Measurements from ENCODE around the gene KYNU.

The KYNU gene

DNA sequence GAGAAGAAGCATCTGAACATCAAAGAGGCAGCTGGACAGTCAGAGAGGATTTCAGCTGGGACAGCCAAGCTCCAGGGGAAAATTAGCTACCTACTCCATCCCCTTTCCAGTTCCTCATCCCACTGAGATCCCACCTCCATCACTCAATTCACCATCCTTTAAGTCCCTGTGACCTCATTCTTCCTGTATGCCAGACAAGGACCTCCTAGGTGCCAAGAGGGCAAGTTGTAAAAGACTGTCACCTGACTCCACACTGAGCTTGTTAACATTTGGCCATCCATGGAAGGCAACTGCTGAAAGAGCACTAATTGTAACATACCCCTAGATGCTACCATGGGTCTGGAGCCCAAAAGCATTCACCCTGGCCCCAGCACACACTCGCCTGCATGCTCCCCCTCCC, 97.8 kb downstream of the KYNU start:
- H3K27me3 ChIP-seq (replicated peaks; ENCODE audit: control insufficient read depth, insufficient read depth, low read length): no peaks in the 10 kb centered on the region
- H3K4me3 ChIP-seq (replicated peaks; ENCODE audit: low read depth, low read length): no peak overlapping the region

DNA sequence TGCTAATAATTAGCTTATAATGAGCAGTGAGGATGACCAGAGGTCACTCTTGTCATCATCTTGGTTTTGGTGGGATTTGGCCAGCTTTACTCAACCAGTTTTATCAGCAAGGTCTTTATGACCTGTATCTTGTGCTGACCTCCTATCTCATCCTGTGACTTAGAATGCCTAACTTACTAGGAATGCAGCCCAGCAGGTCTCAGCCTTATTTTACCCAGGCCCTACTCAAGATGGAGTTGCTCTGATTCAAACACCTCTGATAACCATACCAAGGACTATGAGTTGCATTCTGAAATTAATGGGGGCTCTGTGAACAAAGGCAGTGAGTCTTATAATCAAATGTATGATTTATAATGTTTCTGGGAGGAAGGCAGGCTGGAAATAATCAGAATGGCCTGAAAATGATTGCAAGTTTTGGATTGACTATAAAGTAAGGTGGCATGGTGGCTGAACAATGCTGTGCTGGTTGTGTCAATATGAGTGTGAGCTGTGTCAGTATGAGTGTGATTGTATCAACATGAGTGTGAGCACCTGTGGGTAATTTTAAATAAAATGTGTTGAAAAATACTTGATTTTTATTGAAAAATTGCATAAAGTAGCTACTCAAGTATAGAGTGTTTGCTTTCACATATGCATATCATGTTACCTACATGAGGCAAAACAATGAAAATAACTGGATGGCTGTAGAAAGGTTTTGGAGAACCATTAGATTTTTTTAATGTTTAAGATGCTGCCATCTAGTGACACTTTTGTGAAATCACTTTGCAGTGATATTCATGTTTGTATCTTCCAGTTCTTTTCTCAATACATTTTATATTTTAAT, 103.0 kb downstream of the KYNU start:
- TF ChIP-seq, protein P1, sequence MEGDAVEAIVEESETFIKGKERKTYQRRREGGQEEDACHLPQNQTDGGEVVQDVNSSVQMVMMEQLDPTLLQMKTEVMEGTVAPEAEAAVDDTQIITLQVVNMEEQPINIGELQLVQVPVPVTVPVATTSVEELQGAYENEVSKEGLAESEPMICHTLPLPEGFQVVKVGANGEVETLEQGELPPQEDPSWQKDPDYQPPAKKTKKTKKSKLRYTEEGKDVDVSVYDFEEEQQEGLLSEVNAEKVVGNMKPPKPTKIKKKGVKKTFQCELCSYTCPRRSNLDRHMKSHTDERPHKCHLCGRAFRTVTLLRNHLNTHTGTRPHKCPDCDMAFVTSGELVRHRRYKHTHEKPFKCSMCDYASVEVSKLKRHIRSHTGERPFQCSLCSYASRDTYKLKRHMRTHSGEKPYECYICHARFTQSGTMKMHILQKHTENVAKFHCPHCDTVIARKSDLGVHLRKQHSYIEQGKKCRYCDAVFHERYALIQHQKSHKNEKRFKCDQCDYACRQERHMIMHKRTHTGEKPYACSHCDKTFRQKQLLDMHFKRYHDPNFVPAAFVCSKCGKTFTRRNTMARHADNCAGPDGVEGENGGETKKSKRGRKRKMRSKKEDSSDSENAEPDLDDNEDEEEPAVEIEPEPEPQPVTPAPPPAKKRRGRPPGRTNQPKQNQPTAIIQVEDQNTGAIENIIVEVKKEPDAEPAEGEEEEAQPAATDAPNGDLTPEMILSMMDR (IDR thresholded peaks at IDR 0.05; ENCODE audit: insufficient read depth, low read length, poor library complexity, severe bottlenecking): peak; percentile 44
- Histone ChIP-seq H3K27me3 (replicated peaks; ENCODE audit: control insufficient read depth, insufficient read depth, low read length) (no peaks in the 10 kb centered on the region), H3K36me3 (ENCODE audit: control insufficient read depth, insufficient read depth, low read length) (no peaks in the 10 kb centered on the region; the same call in 1 of the 2 replicates), H3K4me3 (replicated peaks; ENCODE audit: low read depth, low read length) (no peak overlapping the region)
- DNase-seq (ENCODE audit: extremely low read depth, insufficient read length): no peak

More for the DNA sequence above, 97.8 kb downstream of the KYNU start:
- TF ChIP-seq, protein P1 (IDR thresholded peaks at IDR 0.05; ENCODE audit: insufficient read depth, low read length, poor library complexity, severe bottlenecking): no peak
- H3K36me3 ChIP-seq (ENCODE audit: control insufficient read depth, insufficient read depth, low read length): no peaks in the 10 kb centered on the region; the same call in none of the 2 replicates
- no peak for DNase-seq (ENCODE audit: extremely low read depth, insufficient read length)

DNA sequence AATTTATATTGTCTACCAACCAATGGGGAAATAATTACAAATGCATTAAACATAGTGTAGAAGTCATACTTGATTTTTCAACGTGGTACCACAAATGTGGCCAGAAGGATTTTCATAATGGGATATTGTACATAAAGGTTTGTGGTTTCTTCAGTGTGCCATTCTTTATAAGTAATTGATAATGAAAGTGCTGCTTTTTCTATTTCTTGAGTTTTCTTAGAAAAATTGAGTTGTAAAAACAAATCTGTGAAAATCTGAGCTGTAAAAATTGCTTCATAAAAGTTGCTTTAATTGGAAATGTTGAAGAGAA, 103.6 kb downstream of the KYNU start:
- H3K4me3 ChIP-seq (replicated peaks; ENCODE audit: low read depth, low read length): no peak overlapping the region
- TF ChIP-seq, protein P1 (IDR thresholded peaks at IDR 0.05; ENCODE audit: insufficient read depth, low read length, poor library complexity, severe bottlenecking): no peak
- DNase-seq (ENCODE audit: extremely low read depth, insufficient read length): no peak
- no peaks in the 10 kb centered on the region for H3K27me3 ChIP-seq (replicated peaks; ENCODE audit: control insufficient read depth, insufficient read depth, low read length)
- no peaks in the 10 kb centered on the region; the same call in 1 of the 2 replicates for H3K36me3 ChIP-seq (ENCODE audit: control insufficient read depth, insufficient read depth, low read length)

DNA sequence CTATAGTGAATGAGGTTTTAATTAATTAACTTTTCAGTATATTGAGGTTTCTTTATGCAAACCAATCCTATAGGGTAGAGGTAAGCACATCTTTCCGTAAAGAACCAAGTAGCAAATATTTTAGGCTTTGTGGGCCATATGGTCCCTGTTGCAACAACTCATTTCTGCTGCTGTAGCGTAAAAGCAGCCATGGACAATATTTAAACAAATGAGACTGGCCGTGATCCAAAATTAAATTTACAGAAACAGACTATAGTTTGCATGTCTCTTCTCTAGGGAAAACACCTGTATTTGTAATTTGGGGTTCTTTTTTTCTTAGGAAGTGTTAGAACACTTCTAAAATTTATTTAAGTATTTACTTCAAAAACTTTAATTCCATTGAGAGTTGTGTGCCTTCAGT, 104.3 kb downstream of the KYNU start:
- no peak overlapping the region for H3K4me3 ChIP-seq (replicated peaks; ENCODE audit: low read depth, low read length)
- H3K36me3 ChIP-seq (ENCODE audit: control insufficient read depth, insufficient read depth, low read length): no peaks in the 10 kb centered on the region; the same call in 1 of the 2 replicates
- no peak for DNase-seq (ENCODE audit: extremely low read depth, insufficient read length)
- TF ChIP-seq, protein P1 (IDR thresholded peaks at IDR 0.05; ENCODE audit: insufficient read depth, low read length, poor library complexity, severe bottlenecking): no peak
- no peaks in the 10 kb centered on the region for H3K27me3 ChIP-seq (replicated peaks; ENCODE audit: control insufficient read depth, insufficient read depth, low read length)

DNA sequence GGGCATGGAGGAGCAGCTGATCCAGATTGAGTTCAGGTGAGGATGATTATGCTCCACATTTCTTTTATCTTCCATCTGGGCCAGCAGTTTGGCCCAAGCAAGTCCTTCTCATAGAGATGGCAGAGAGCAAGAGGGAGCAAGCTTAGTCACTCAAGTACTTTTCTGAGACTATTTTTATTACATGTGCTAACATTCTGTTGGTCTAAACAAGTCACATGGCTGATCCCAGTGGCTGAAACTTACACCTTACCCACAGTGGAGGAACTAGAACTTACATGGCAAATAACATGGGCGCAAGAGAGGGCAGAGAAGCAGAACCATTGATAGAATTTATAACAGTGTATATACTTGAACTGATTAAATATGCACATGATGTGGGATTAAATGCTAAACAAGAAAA, 105.7 kb downstream of the KYNU start:
- no peaks in the 10 kb centered on the region; the same call in 1 of the 2 replicates for H3K36me3 ChIP-seq (ENCODE audit: control insufficient read depth, insufficient read depth, low read length)
- TF ChIP-seq, protein P1 (IDR thresholded peaks at IDR 0.05; ENCODE audit: insufficient read depth, low read length, poor library complexity, severe bottlenecking): no peak
- DNase-seq (ENCODE audit: extremely low read depth, insufficient read length): no peak

More for the DNA sequence above, 105.7 kb downstream of the KYNU start:
- H3K4me3 ChIP-seq (replicated peaks; ENCODE audit: low read depth, low read length): no peak overlapping the region
- no peaks in the 10 kb centered on the region for H3K27me3 ChIP-seq (replicated peaks; ENCODE audit: control insufficient read depth, insufficient read depth, low read length)

All from GM06990 (cell line).